Naive thymus-derived CD4-positive, alpha-beta T cell (primary cell): ENCODE results near the gene APPL2. TPM values are rescaled to one million over a fixed set of nuclear protein-coding genes. Genes with fewer than 3 reads are reported as not detected.

Experiments
- ATAC-seq: fragments of 150-1000 bp; cut with Tn5 transposase; 2 replicates; pipeline ENCODE4 v1.10.0; 2021; ENCODE audit warnings: mild to moderate bottlenecking, moderate library complexity
- CTCF ChIA-PET: fragments of 350-600 bp; sonication (Branson Sonifier 250); formaldehyde crosslinking; loops from one replicate; lab custom pipeline; 2021; ENCODE audit warnings: antibody characterized with exemption; lab: Charles Lee
- POLR2A ChIA-PET: fragments of 350-600 bp; sonication (Branson Sonifier 250); formaldehyde crosslinking; loops from one replicate; lab custom pipeline; 2021; ENCODE audit warnings: antibody characterized with exemption, inconsistent platforms; lab: Charles Lee
- DNase-seq, 9 donors: peaks; one replicate each; pipeline versions ENCODE4 v3.0.0 to v3.0.0-alpha.2; 2020 to 2022; ENCODE audit warnings: mixed read lengths in 1 of 9
- H3K27ac ChIP-seq: one replicate; pipeline ENCODE4 v1.7.0; 2013; ENCODE audit warnings: mild to moderate bottlenecking, low read depth, low read length, moderate library complexity
- H3K27me3 ChIP-seq, 2 donors: one replicate each; pipeline ENCODE4 v1.7.0; 2013; ENCODE audit warnings: low read length in 2 of 2, mild to moderate bottlenecking in 2 of 2, moderate library complexity in 2 of 2; ENCODE audit not compliant: control insufficient read depth in 2 of 2, insufficient read depth in 2 of 2
- H3K36me3 ChIP-seq, 3 experiments: 1 replicate in 2 of 3; 2 replicates in 1 of 3; pipeline ENCODE4 v1.7.0; 2013; ENCODE audit warnings: low read length in 3 of 3, mild to moderate bottlenecking in 3 of 3, moderate library complexity in 1 of 3; ENCODE audit not compliant: insufficient read depth in 3 of 3, control insufficient read depth in 2 of 3
- H3K4me1 ChIP-seq, 2 donors: one replicate each; pipeline ENCODE4 v1.7.0; 2013; ENCODE audit warnings: low read length in 2 of 2, mild to moderate bottlenecking in 2 of 2, moderate library complexity in 1 of 2; ENCODE audit not compliant: control insufficient read depth in 2 of 2, insufficient read depth in 2 of 2
- H3K4me3 ChIP-seq: 2 replicates; pipeline ENCODE4 v1.7.0; 2013; ENCODE audit warnings: mild to moderate bottlenecking, low read length
- H3K9me3 ChIP-seq, 3 experiments: 1 replicate in 2 of 3; 2 replicates in 1 of 3; pipeline ENCODE4 v1.7.0; 2013; ENCODE audit warnings: low read length in 3 of 3; ENCODE audit not compliant: control insufficient read depth in 2 of 3
- H3K27ac Mint-ChIP-seq, 9 donors: one replicate each; pipeline ENCODE4 v1.8.0; 2020 to 2022; ENCODE audit warnings: mixed read lengths in 9 of 9, mild to moderate bottlenecking in 8 of 9, moderate library complexity in 5 of 9, inconsistent platforms in 2 of 9
- H3K27me3 Mint-ChIP-seq, 5 donors: one replicate each; pipeline ENCODE4 v1.8.0; 2021 to 2022; ENCODE audit warnings: mixed read lengths in 5 of 5, mild to moderate bottlenecking in 1 of 5
- H3K36me3 Mint-ChIP-seq, 5 donors: one replicate each; pipeline ENCODE4 v1.8.0; 2020 to 2022; ENCODE audit warnings: mixed read lengths in 5 of 5, mild to moderate bottlenecking in 3 of 5, inconsistent platforms in 1 of 5
- H3K4me1 Mint-ChIP-seq, 7 donors: one replicate each; pipeline ENCODE4 v1.8.0; 2020 to 2022; ENCODE audit warnings: mixed read lengths in 7 of 7, mild to moderate bottlenecking in 3 of 7, inconsistent platforms in 1 of 7
- H3K4me3 Mint-ChIP-seq, 10 donors: one replicate each; pipeline ENCODE4 v1.8.0; 2020 to 2022; ENCODE audit warnings: mild to moderate bottlenecking in 10 of 10, mixed read lengths in 10 of 10, moderate library complexity in 6 of 10, inconsistent platforms in 2 of 10
- H3K9me3 Mint-ChIP-seq, 11 donors: one replicate each; pipeline ENCODE4 v1.8.0; 2020 to 2022; ENCODE audit warnings: mixed read lengths in 11 of 11, mild to moderate bottlenecking in 4 of 11, inconsistent platforms in 1 of 11, moderate library complexity in 1 of 11
- intact Hi-C, 2 donors: fragments of 100-400 bp; cut with micrococcal nuclease; formaldehyde crosslinking; loops; one replicate each; pipeline ENCODE4 v1.15.1; 2023
- polyA plus RNA-seq, 2 donors: library from polyadenylated mRNA; unstranded; fragments of 300-500 nt; fragmentation: Illumina TruSeq; gene quantifications; one replicate each; pipeline ENCODE4 v1.2.3, GENCODE V29; 2021
- total RNA-seq, 6 experiments: library from RNA in 5 of 6; stranded (reverse) in 5 of 6; gene quantifications; 1 replicate in 5 of 6; 2 replicates in 1 of 6; pipeline ENCODE4 v1.2.3 and lab custom pipeline; 2021 to 2026

APPL2 gene
- total and polyA plus RNA-seq, 7 experiments from 2014 or later: 10.1 to 74.5 (median 39.8) TPM

- ChIA-PET POLR2A (interaction anchor here (0.5 kb wide), 1 partner anchor 243 kb away, joined by 3 read pairs; no protein-coding TSS in a partner anchor), CTCF (interaction anchor here (1.0 kb wide), 1 partner anchor 18 kb away, joined by 3 read pairs; no protein-coding TSS in a partner anchor)
- H3K36me3 Mint-ChIP-seq: peaks cover 20 to 65% (median 37%) of the 10 kb centered on the region in 5 donors
- ATAC-seq: no peak
- no peaks in the 10 kb centered on the region for H3K27me3 Mint-ChIP-seq
- H3K9me3 ChIP-seq: no peaks in the 10 kb centered on the region
- H3K4me3 Mint-ChIP-seq: no peak overlapping the region
- no peak overlapping the region for H3K27ac ChIP-seq
- peaks cover 6 to 96% (median 15%) of the 10 kb centered on the region in 3 experiments for H3K36me3 ChIP-seq
- H3K4me3 ChIP-seq: no peak overlapping the region
- intact Hi-C loops: no loop called here
- H3K27me3 ChIP-seq: no peaks in the 10 kb centered on the region
- peaks cover 8 to 29% (median 19%) of the 10 kb centered on the region in 7 donors for H3K4me1 Mint-ChIP-seq
- H3K4me1 ChIP-seq: no peaks in the 10 kb centered on the region
- peak overlapping the region in 2 of 9 donors; percentile 42 to 58 for H3K27ac Mint-ChIP-seq
- DNase-seq: no peak
- no peaks in the 10 kb centered on the region for H3K9me3 Mint-ChIP-seq
Measured at GRCh38 chr12:105219261-105220028, 16.5 kb downstream of the APPL2 start.

- Mint-ChIP-seq H3K27ac (peak overlapping the region in 3 of 9 donors; percentile 16 to 57 (median 55)), H3K4me3 (no peak overlapping the region), H3K27me3 (no peaks in the 10 kb centered on the region), H3K9me3 (no peaks in the 10 kb centered on the region), H3K36me3 (peaks cover 25 to 68% (median 40%) of the 10 kb centered on the region in 5 donors), H3K4me1 (peaks cover 8 to 28% (median 18%) of the 10 kb centered on the region in 7 donors)
- H3K27me3 ChIP-seq: no peaks in the 10 kb centered on the region
- no peak for ATAC-seq
- intact Hi-C loops: no loop called here
- no peaks in the 10 kb centered on the region for H3K9me3 ChIP-seq
- no peak overlapping the region for H3K27ac ChIP-seq
- no peak for DNase-seq
- H3K4me3 ChIP-seq: no peak overlapping the region
- no peaks in the 10 kb centered on the region for H3K4me1 ChIP-seq
- ChIA-PET POLR2A (interaction anchor here (0.5 to 1.5 kb wide), 2 partner anchors 18 to 244 kb away, joined by 3 read pairs; partner anchors contain the start of gene APPL2), CTCF (no interaction called here)
- peaks cover 6 to 90% (median 14%) of the 10 kb centered on the region in 3 experiments for H3K36me3 ChIP-seq
Measured at GRCh38 chr12:105218434-105218833, 17.5 kb downstream of the APPL2 start.

GRCh38 chr12:105214670-105215375, 21.2 kb downstream of the APPL2 start:
- Histone ChIP-seq H3K27me3 (no peaks in the 10 kb centered on the region), H3K4me1 (no peaks in the 10 kb centered on the region), H3K36me3 (peaks cover 0 to 62% (median 12%) of the 10 kb centered on the region in 3 experiments), H3K27ac (no peak overlapping the region), H3K9me3 (no peaks in the 10 kb centered on the region), H3K4me3 (no peak overlapping the region)
- Mint-ChIP-seq H3K9me3 (no peaks in the 10 kb centered on the region), H3K4me3 (no peak overlapping the region), H3K36me3 (peaks cover 19 to 56% (median 35%) of the 10 kb centered on the region in 5 donors), H3K4me1 (peaks cover 0 to 4% (median 0%) of the 10 kb centered on the region in 7 donors), H3K27me3 (no peaks in the 10 kb centered on the region), H3K27ac (peak overlapping the region in 2 of 9 donors; percentile 8 to 47)
- intact Hi-C loops: no loop called here
- ATAC-seq (no peak), DNase-seq (no peak)
- ChIA-PET POLR2A (no interaction called here), CTCF (no interaction called here)

- Mint-ChIP-seq H3K9me3 (no peaks in the 10 kb centered on the region), H3K36me3 (peaks cover 19 to 60% (median 35%) of the 10 kb centered on the region in 5 donors), H3K4me1 (peaks cover 0 to 2% (median 0%) of the 10 kb centered on the region in 7 donors), H3K27ac (peak overlapping the region in 1 of 9 donors; percentile 47), H3K27me3 (no peaks in the 10 kb centered on the region), H3K4me3 (no peak overlapping the region)
- POLR2A ChIA-PET: no interaction called here
- CTCF ChIA-PET: no interaction called here
- no peak for ATAC-seq
- no peak overlapping the region for H3K4me3 ChIP-seq
- H3K36me3 ChIP-seq: peaks cover 0 to 60% (median 12%) of the 10 kb centered on the region in 3 experiments
- no peaks in the 10 kb centered on the region for H3K27me3 ChIP-seq
- no peak for DNase-seq
- H3K27ac ChIP-seq: no peak overlapping the region
- intact Hi-C loops: no loop called here
- no peaks in the 10 kb centered on the region for H3K4me1 ChIP-seq
- no peaks in the 10 kb centered on the region for H3K9me3 ChIP-seq
Measured at GRCh38 chr12:105214148-105214547, 21.8 kb downstream of the APPL2 start.

- H3K27me3 Mint-ChIP-seq: no peaks in the 10 kb centered on the region
- CTCF ChIA-PET: no interaction called here
- H3K9me3 Mint-ChIP-seq: no peaks in the 10 kb centered on the region
- Histone ChIP-seq H3K9me3 (no peaks in the 10 kb centered on the region), H3K27me3 (no peaks in the 10 kb centered on the region), H3K27ac (no peak overlapping the region), H3K4me1 (no peaks in the 10 kb centered on the region), H3K4me3 (no peak overlapping the region), H3K36me3 (peaks cover 5 to 62% (median 12%) of the 10 kb centered on the region in 3 experiments)
- peaks cover 0 to 4% (median 0%) of the 10 kb centered on the region in 7 donors for H3K4me1 Mint-ChIP-seq
- peaks cover 23 to 63% (median 43%) of the 10 kb centered on the region in 5 donors for H3K36me3 Mint-ChIP-seq
- POLR2A ChIA-PET: interaction anchor here (0.5 kb wide), 1 partner anchor 166 kb away, joined by 4 read pairs; no protein-coding TSS in a partner anchor
- intact Hi-C loops: no loop called here
- DNase-seq (no peak), ATAC-seq (no peak)
- H3K27ac Mint-ChIP-seq: peak overlapping the region in 1 of 9 donors; percentile 13
- no peak overlapping the region for H3K4me3 Mint-ChIP-seq
Measured at GRCh38 chr12:105212438-105212837, 23.5 kb downstream of the APPL2 start.

GRCh38 chr12:105209091-105209490, 26.9 kb downstream of the APPL2 start:
- DNase-seq (no peak), ATAC-seq (no peak)
- CTCF ChIA-PET: no interaction called here
- no peak overlapping the region for H3K27ac ChIP-seq
- peaks cover 12 to 59% (median 35%) of the 10 kb centered on the region in 5 donors for H3K36me3 Mint-ChIP-seq
- H3K27ac Mint-ChIP-seq: no peak overlapping the region
- no peaks in the 10 kb centered on the region for H3K9me3 ChIP-seq
- peaks cover 0 to 62% (median 6%) of the 10 kb centered on the region in 3 experiments for H3K36me3 ChIP-seq
- no peaks in the 10 kb centered on the region for H3K27me3 Mint-ChIP-seq
- no peaks in the 10 kb centered on the region for H3K4me1 ChIP-seq
- intact Hi-C loops: no loop called here
- POLR2A ChIA-PET: no interaction called here
- no peak overlapping the region for H3K4me3 ChIP-seq
- H3K4me1 Mint-ChIP-seq: peaks cover 0 to 11% (median 0%) of the 10 kb centered on the region in 7 donors
- H3K27me3 ChIP-seq: no peaks in the 10 kb centered on the region
- no peaks in the 10 kb centered on the region for H3K9me3 Mint-ChIP-seq
- H3K4me3 Mint-ChIP-seq: no peak overlapping the region
